Activated effector memory CD4-positive, alpha-beta T cell treated with anti-CD3 and anti-CD28 coated beads, Interleukin-2, amount 50 U/mL, for 16 hours (primary cell): ENCODE measurements around the gene LOXHD1.

ENCODE experiments used
- DNase-seq: peaks from one replicate; pipeline ENCODE4 v3.0.0-alpha.2; 2020

Gene LOXHD1

GRCh38 chr18:46574000-46574742 is 82.8 kb downstream of the LOXHD1 start:
- no peak for DNase-seq

GRCh38 chr18:46573156-46573555 is 83.9 kb downstream of the LOXHD1 start:
- no peak for DNase-seq

GRCh38 chr18:46571756-46572155 is 85.3 kb downstream of the LOXHD1 start:
- no peak for DNase-seq

- no peak for DNase-seq
These were observed 86.4 kb downstream of the LOXHD1 start for GRCh38 chr18:46570666-46571065.

GRCh38 chr18:46570134-46570533 is 86.9 kb downstream of the LOXHD1 start:
- DNase-seq: no peak

GRCh38 chr18:46569211-46569610 is 87.8 kb downstream of the LOXHD1 start:
- no peak for DNase-seq

- no peak for DNase-seq
These were observed 89.8 kb downstream of the LOXHD1 start for GRCh38 chr18:46567196-46567595.

- no peak for DNase-seq
These were observed 90.9 kb downstream of the LOXHD1 start for GRCh38 chr18:46566111-46566510.

GRCh38 chr18:46565256-46565655 is 91.8 kb downstream of the LOXHD1 start:
- DNase-seq: no peak

GRCh38 chr18:46563317-46563716 is 93.7 kb downstream of the LOXHD1 start:
- no peak for DNase-seq

- no peak for DNase-seq
These were observed 94.3 kb downstream of the LOXHD1 start for GRCh38 chr18:46562674-46563192.

- DNase-seq: no peak
These were observed 96.4 kb downstream of the LOXHD1 start for GRCh38 chr18:46560671-46561045.

GRCh38 chr18:46559946-46560670 is 96.9 kb downstream of the LOXHD1 start:
- DNase-seq: no peak

GRCh38 chr18:46559296-46559695 is 97.7 kb downstream of the LOXHD1 start:
- no peak for DNase-seq

GRCh38 chr18:46556590-46557206 is 100.3 kb downstream of the LOXHD1 start:
- no peak for DNase-seq

- DNase-seq: no peak
These were observed 101.3 kb downstream of the LOXHD1 start for GRCh38 chr18:46555724-46556123.

GRCh38 chr18:46555213-46555612 is 101.8 kb downstream of the LOXHD1 start:
- DNase-seq: no peak

GRCh38 chr18:46554406-46555080 is 102.5 kb downstream of the LOXHD1 start:
- DNase-seq: no peak

GRCh38 chr18:46550609-46551008 is 106.4 kb downstream of the LOXHD1 start:
- no peak for DNase-seq

- no peak for DNase-seq
These were observed 109.5 kb downstream of the LOXHD1 start for GRCh38 chr18:46547520-46547919.

GRCh38 chr18:46546111-46546640 is 110.8 kb downstream of the LOXHD1 start:
- DNase-seq: no peak

GRCh38 chr18:46542545-46542944 is 114.5 kb downstream of the LOXHD1 start:
- DNase-seq: no peak

GRCh38 chr18:46541626-46542189 is 115.3 kb downstream of the LOXHD1 start:
- DNase-seq: no peak
